ENCODE data around the gene GSTCD.

GRCh38 chr4:105767579-105767978 is 59.0 kb downstream of the GSTCD start:
- no peak for TF ChIP-seq POLR2A (IDR thresholded peaks at IDR 0.05)
- TF ChIP-seq, protein P1, sequence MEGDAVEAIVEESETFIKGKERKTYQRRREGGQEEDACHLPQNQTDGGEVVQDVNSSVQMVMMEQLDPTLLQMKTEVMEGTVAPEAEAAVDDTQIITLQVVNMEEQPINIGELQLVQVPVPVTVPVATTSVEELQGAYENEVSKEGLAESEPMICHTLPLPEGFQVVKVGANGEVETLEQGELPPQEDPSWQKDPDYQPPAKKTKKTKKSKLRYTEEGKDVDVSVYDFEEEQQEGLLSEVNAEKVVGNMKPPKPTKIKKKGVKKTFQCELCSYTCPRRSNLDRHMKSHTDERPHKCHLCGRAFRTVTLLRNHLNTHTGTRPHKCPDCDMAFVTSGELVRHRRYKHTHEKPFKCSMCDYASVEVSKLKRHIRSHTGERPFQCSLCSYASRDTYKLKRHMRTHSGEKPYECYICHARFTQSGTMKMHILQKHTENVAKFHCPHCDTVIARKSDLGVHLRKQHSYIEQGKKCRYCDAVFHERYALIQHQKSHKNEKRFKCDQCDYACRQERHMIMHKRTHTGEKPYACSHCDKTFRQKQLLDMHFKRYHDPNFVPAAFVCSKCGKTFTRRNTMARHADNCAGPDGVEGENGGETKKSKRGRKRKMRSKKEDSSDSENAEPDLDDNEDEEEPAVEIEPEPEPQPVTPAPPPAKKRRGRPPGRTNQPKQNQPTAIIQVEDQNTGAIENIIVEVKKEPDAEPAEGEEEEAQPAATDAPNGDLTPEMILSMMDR (IDR thresholded peaks at IDR 0.05) = no peak
- TF ChIP-seq POLR2AphosphoS5 (IDR thresholded peaks at IDR 0.05) = no peak

All from upper lobe of left lung (tissue), 4 donors.